Mesendoderm (in vitro differentiated cells): ENCODE results near the gene REN.

Experiments used
- DNase-seq: peaks from one replicate; pipeline ENCODE4 v3.0.0; 2013
- H2AK5ac ChIP-seq: 2 replicates; pipeline ENCODE4 v1.6.1; 2013; ENCODE audit warnings: low read length, inconsistent platforms
- H2BK120ac ChIP-seq: 2 replicates; pipeline ENCODE4 v1.6.1; 2013; ENCODE audit warnings: low read depth, mild to moderate bottlenecking, low read length, moderate library complexity, mixed read lengths
- H2BK15ac ChIP-seq: replicated peaks from 2 replicates; pipeline ENCODE4 v1.6.1; 2013; ENCODE audit warnings: low read depth, mild to moderate bottlenecking, moderate library complexity
- H2BK5ac ChIP-seq: 2 replicates; pipeline ENCODE4 v1.6.1; 2013; ENCODE audit warnings: low read length, inconsistent platforms
- H3K18ac ChIP-seq: 2 replicates; pipeline ENCODE4 v1.6.1; 2013; ENCODE audit warnings: mild to moderate bottlenecking, low read length, mixed read lengths
- H3K23ac ChIP-seq: one replicate; pipeline ENCODE4 v1.6.1; 2013; ENCODE audit warnings: low read length
- H3K27ac ChIP-seq: 2 replicates; pipeline ENCODE4 v1.5.1; 2013; ENCODE audit warnings: low read depth, mild to moderate bottlenecking, inconsistent platforms, low read length, moderate library complexity
- H3K27me3 ChIP-seq: 2 replicates; pipeline ENCODE4 v1.6.1; 2013; ENCODE audit warnings: low read length, control low read depth, mild to moderate bottlenecking, inconsistent platforms; ENCODE audit not compliant: insufficient read depth, poor library complexity
- H3K36me3 ChIP-seq: 2 replicates; pipeline ENCODE4 v1.6.1; 2013; ENCODE audit warnings: low read length, inconsistent platforms; ENCODE audit not compliant: control insufficient read depth, insufficient read depth
- H3K4ac ChIP-seq: one replicate; pipeline ENCODE4 v1.6.1; 2013; ENCODE audit warnings: low read depth, mild to moderate bottlenecking, low read length, moderate library complexity
- H3K4me1 ChIP-seq: 2 replicates; pipeline ENCODE4 v1.6.1; 2013; ENCODE audit warnings: low read depth, low read length, inconsistent platforms; ENCODE audit not compliant: control insufficient read depth
- H3K4me2 ChIP-seq: 2 replicates; pipeline ENCODE4 v1.6.1; 2013; ENCODE audit warnings: low read length
- H3K4me3 ChIP-seq: 2 replicates; pipeline ENCODE4 v1.5.1; 2013; ENCODE audit warnings: mild to moderate bottlenecking, low read length
- H3K56ac ChIP-seq: one replicate; pipeline ENCODE4 v1.6.1; 2013; ENCODE audit warnings: low read length
- H3K79me1 ChIP-seq: 2 replicates; pipeline ENCODE4 v1.6.1; 2013; ENCODE audit warnings: low read length, inconsistent platforms
- H3K79me2 ChIP-seq: 2 replicates; pipeline ENCODE4 v1.6.1; 2013; ENCODE audit warnings: mild to moderate bottlenecking, low read length; ENCODE audit not compliant: control insufficient read depth, insufficient read depth
- H3K9ac ChIP-seq: 2 replicates; pipeline ENCODE4 v1.6.1; 2013; ENCODE audit warnings: low read length, inconsistent platforms
- H4K5ac ChIP-seq: one replicate; pipeline ENCODE4 v1.6.1; 2013; ENCODE audit warnings: low read length
- H4K8ac ChIP-seq: one replicate; pipeline ENCODE4 v1.6.1; 2013; ENCODE audit warnings: low read depth, mild to moderate bottlenecking, control low read depth, low read length, moderate library complexity
- WGBS: extraction: QIAGEN DNeasy Blood & Tissue Kit; methylation state at CpG from one replicate; pipeline ENCODE4 v1.1.7; 2013; ENCODE audit warnings: low lambda C conversion rate, missing lambda C conversion rate; ENCODE audit not compliant: insufficient coverage; ENCODE audit errors: extremely low coverage; 5-methylcytosine and 5-hydroxymethylcytosine counted together

REN gene

DNA sequence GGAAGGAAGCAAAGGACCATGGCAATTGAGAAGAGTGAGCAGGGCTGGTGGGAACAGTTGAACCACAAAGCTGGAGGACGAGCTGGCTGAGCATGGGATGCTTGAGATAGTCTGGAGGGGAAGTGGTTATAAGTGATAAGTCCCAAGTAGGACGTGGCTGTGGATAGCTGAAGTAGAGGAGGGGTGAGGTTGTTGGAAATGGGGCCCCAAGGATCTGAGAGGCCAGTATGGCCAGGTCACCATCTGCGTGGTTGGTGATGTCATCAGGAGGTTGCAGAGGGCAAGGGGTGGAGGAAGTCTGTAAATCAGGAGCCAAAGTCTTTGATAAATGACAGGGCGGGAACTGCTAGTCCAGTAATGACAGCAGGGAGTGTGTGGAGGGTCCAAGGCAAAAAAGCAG, 11.0 kb upstream of the REN start:
- H4K8ac ChIP-seq: no peak overlapping the region
- no peak overlapping the region for H2BK5ac ChIP-seq
- H2AK5ac ChIP-seq: no peak overlapping the region
- H3K79me2 ChIP-seq: no peaks in the 10 kb centered on the region
- no peak overlapping the region for H2BK120ac ChIP-seq
- H3K27me3 ChIP-seq: no peaks in the 10 kb centered on the region
- H3K4me3 ChIP-seq: no peak overlapping the region
- no peak overlapping the region for H3K4ac ChIP-seq
- H3K9ac ChIP-seq: no peak overlapping the region
- H3K56ac ChIP-seq: no peak overlapping the region
- no peak overlapping the region for H2BK15ac ChIP-seq
- H3K23ac ChIP-seq: no peak overlapping the region
- no peak for DNase-seq
- no peaks in the 10 kb centered on the region for H3K79me1 ChIP-seq
- H3K4me1 ChIP-seq: no peaks in the 10 kb centered on the region
- H3K36me3 ChIP-seq: no peaks in the 10 kb centered on the region
- no peak overlapping the region for H3K27ac ChIP-seq
- H4K5ac ChIP-seq: no peak overlapping the region
- WGBS: no CpG with 5 or more reads among the region's 4 CpGs
- H3K4me2 ChIP-seq: no peak overlapping the region
- no peak overlapping the region for H3K18ac ChIP-seq

GRCh38 chr1:204176049-204176448, 9.9 kb upstream of the REN start:
- Histone ChIP-seq H3K79me1 (no peaks in the 10 kb centered on the region), H3K23ac (no peak overlapping the region), H3K79me2 (no peaks in the 10 kb centered on the region), H3K18ac (no peak overlapping the region), H2AK5ac (no peak overlapping the region), H3K4me2 (no peak overlapping the region), H3K4me3 (no peak overlapping the region), H3K27ac (no peak overlapping the region), H4K5ac (no peak overlapping the region), H3K56ac (no peak overlapping the region), H2BK120ac (no peak overlapping the region), H2BK5ac (no peak overlapping the region), H3K9ac (no peak overlapping the region), H3K36me3 (no peaks in the 10 kb centered on the region), H3K4ac (no peak overlapping the region), H4K8ac (no peak overlapping the region), H3K27me3 (no peaks in the 10 kb centered on the region), H2BK15ac (no peak overlapping the region), H3K4me1 (no peaks in the 10 kb centered on the region)
- no peak for DNase-seq
- WGBS: no CpG with 5 or more reads among the region's 5 CpGs

- Histone ChIP-seq H3K18ac (no peak overlapping the region), H3K23ac (no peak overlapping the region), H2AK5ac (no peak overlapping the region), H4K5ac (no peak overlapping the region), H4K8ac (no peak overlapping the region), H3K79me2 (no peaks in the 10 kb centered on the region), H2BK120ac (no peak overlapping the region), H3K27me3 (no peaks in the 10 kb centered on the region), H3K56ac (no peak overlapping the region), H2BK5ac (no peak overlapping the region), H3K4me3 (no peak overlapping the region), H3K9ac (no peak overlapping the region), H3K4ac (no peak overlapping the region), H3K79me1 (no peaks in the 10 kb centered on the region), H3K4me1 (no peaks in the 10 kb centered on the region), H3K4me2 (no peak overlapping the region), H2BK15ac (no peak overlapping the region), H3K36me3 (no peaks in the 10 kb centered on the region), H3K27ac (no peak overlapping the region)
- DNase-seq: no peak
- WGBS: 100% methylated on average over 1 of the region's 3 CpGs
These were observed 8.8 kb upstream of the REN start for GRCh38 chr1:204174958-204175357.

GRCh38 chr1:204172404-204173029, 6.4 kb upstream of the REN start:
- H3K79me2 ChIP-seq: no peaks in the 10 kb centered on the region
- H2BK120ac ChIP-seq: no peak overlapping the region
- no peaks in the 10 kb centered on the region for H3K79me1 ChIP-seq
- no peak overlapping the region for H4K5ac ChIP-seq
- no peak overlapping the region for H2BK5ac ChIP-seq
- H2AK5ac ChIP-seq: no peak overlapping the region
- no peaks in the 10 kb centered on the region for H3K4me1 ChIP-seq
- H3K23ac ChIP-seq: no peak overlapping the region
- no peak overlapping the region for H3K9ac ChIP-seq
- no peak overlapping the region for H3K27ac ChIP-seq
- no peaks in the 10 kb centered on the region for H3K36me3 ChIP-seq
- H3K18ac ChIP-seq: no peak overlapping the region
- H3K56ac ChIP-seq: no peak overlapping the region
- no CpG with 5 or more reads among the region's 2 CpGs for WGBS
- DNase-seq: no peak
- H4K8ac ChIP-seq: no peak overlapping the region
- H3K4ac ChIP-seq: no peak overlapping the region
- H3K27me3 ChIP-seq: no peaks in the 10 kb centered on the region
- no peak overlapping the region for H3K4me2 ChIP-seq
- H2BK15ac ChIP-seq: no peak overlapping the region
- H3K4me3 ChIP-seq: no peak overlapping the region

DNA sequence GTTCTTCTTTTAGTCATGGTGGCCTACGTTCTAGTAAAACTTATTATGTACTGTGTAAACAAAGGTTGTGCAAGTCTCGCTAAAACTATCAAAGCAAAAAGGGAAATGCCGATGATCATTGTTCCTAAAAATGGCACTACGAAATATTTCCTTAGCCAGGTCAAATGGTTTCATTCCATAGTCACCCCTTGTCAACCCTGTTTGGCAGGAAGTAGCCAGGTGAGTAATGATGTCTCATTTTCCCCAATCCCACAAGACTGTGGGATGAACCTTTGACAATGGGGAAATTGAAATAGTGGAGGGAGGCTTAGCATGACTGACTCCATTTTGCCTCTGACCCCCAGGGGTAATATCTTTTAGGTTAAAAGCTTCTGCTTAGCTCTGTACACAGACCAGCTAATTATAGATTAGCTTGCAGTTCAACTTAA, 5.6 kb upstream of the REN start:
- DNase-seq: no peak
- Histone ChIP-seq H3K23ac (no peak overlapping the region), H3K4ac (no peak overlapping the region), H3K79me1 (no peaks in the 10 kb centered on the region), H2BK15ac (no peak overlapping the region), H3K79me2 (no peaks in the 10 kb centered on the region), H3K18ac (no peak overlapping the region), H3K9ac (no peak overlapping the region), H2BK120ac (no peak overlapping the region), H2AK5ac (no peak overlapping the region), H2BK5ac (no peak overlapping the region), H3K27me3 (no peaks in the 10 kb centered on the region), H3K36me3 (no peaks in the 10 kb centered on the region), H3K4me1 (no peaks in the 10 kb centered on the region), H3K4me3 (no peak overlapping the region), H4K5ac (no peak overlapping the region), H3K4me2 (no peak overlapping the region), H4K8ac (no peak overlapping the region), H3K56ac (no peak overlapping the region), H3K27ac (no peak overlapping the region)
- WGBS: no CpG with 5 or more reads among the region's 4 CpGs

DNA sequence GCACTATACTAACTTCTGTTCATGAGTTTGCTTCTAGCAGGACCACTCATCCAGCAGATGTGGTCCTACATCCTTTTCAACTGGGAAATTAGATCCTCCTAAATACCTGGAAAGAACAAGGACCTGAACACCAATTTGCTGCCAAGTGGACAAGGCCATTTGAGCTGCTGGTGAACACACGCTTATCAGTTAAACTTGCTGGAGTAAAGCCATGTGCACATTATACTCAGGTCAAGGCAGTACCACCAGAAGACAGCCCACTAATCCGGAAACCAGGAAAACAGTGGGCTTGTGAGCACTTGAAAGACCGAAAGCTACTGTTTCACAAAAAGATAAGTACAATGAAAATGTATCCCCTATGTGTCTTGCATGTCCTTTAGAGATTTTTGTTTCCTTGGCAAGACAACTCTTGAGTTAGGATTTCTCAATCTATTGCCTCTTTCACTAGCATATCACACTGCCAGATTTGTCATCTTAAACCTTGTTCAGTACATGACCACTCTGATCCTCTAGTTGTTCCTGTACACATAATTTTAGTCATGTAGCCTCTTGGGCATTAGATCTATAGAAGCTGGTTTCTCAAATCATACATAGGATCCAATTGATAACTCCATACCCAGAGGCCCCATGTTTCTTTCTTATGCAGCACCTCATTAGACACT, 4.5 kb upstream of the REN start:
- Histone ChIP-seq H3K9ac (no peak overlapping the region), H3K79me1 (no peaks in the 10 kb centered on the region)
- no CpG with 5 or more reads among the region's 3 CpGs for WGBS

More for the DNA sequence above, 4.5 kb upstream of the REN start:
- H3K56ac ChIP-seq: no peak overlapping the region
- no peak overlapping the region for H3K23ac ChIP-seq
- no peak overlapping the region for H3K27ac ChIP-seq
- no peak overlapping the region for H2AK5ac ChIP-seq
- no peak for DNase-seq
- no peak overlapping the region for H2BK15ac ChIP-seq
- no peak overlapping the region for H3K18ac ChIP-seq
- no peak overlapping the region for H2BK5ac ChIP-seq
- H3K4me1 ChIP-seq: no peaks in the 10 kb centered on the region
- no peak overlapping the region for H2BK120ac ChIP-seq
- H4K8ac ChIP-seq: no peak overlapping the region
- no peaks in the 10 kb centered on the region for H3K79me2 ChIP-seq
- H3K4ac ChIP-seq: no peak overlapping the region
- H3K27me3 ChIP-seq: no peaks in the 10 kb centered on the region
- H3K4me3 ChIP-seq: no peak overlapping the region
- no peak overlapping the region for H3K4me2 ChIP-seq
- H4K5ac ChIP-seq: no peak overlapping the region
- H3K36me3 ChIP-seq: no peaks in the 10 kb centered on the region
